Smooth muscle cell (in vitro differentiated cells): Measurements from ENCODE around the gene MT1B. TPM values are rescaled to one million over a fixed set of nuclear protein-coding genes. Genes with fewer than 3 reads are reported as not detected.

Source experiments
- DNase-seq: peaks from one replicate; lab custom pipeline; 2025; ENCODE audit not compliant: unreplicated experiment; lab: John Stamatoyannopoulos, UW
- H2AFZ ChIP-seq: fragments of 200-600 bp; sonication (generic); 2 replicates; pipeline ENCODE4 v1.6.0; 2016; ENCODE audit warnings: antibody characterized with exemption, low read depth, mild to moderate bottlenecking
- H3F3A ChIP-seq: fragments of 200-600 bp; sonication (generic); 2 replicates; pipeline ENCODE4 v1.6.0; 2017; ENCODE audit warnings: antibody characterized with exemption, low read depth
- H3K27ac ChIP-seq: fragments of 200-600 bp; sonication (generic); 2 replicates; pipeline ENCODE4 v1.5.1; 2016; ENCODE audit warnings: low read depth, mild to moderate bottlenecking
- H3K27me3 ChIP-seq: fragments of 200-600 bp; sonication (generic); 2 replicates; pipeline ENCODE4 v1.6.1; 2016; ENCODE audit warnings: low read depth, mild to moderate bottlenecking
- H3K36me3 ChIP-seq: fragments of 200-600 bp; sonication (generic); 2 replicates; pipeline ENCODE4 v1.5.1; 2016; ENCODE audit warnings: low read depth
- H3K4me1 ChIP-seq: fragments of 200-600 bp; sonication (generic); 2 replicates; pipeline ENCODE4 v1.5.1; 2016; ENCODE audit warnings: low read depth
- H3K4me2 ChIP-seq: fragments of 200-600 bp; sonication (generic); 2 replicates; pipeline ENCODE4 v1.6.0; 2016; ENCODE audit warnings: mild to moderate bottlenecking
- H3K4me3 ChIP-seq: fragments of 200-600 bp; sonication (generic); 2 replicates; pipeline ENCODE4 v1.5.1; 2016; ENCODE audit warnings: mild to moderate bottlenecking
- H3K79me2 ChIP-seq: fragments of 200-600 bp; sonication (generic); 2 replicates; pipeline ENCODE4 v1.6.0; 2016; ENCODE audit warnings: low read depth, mild to moderate bottlenecking
- H3K9ac ChIP-seq: fragments of 200-600 bp; sonication (generic); 2 replicates; pipeline ENCODE4 v1.6.0; 2016; ENCODE audit warnings: low read depth
- H3K9me3 ChIP-seq: fragments of 200-600 bp; sonication (generic); replicated peaks from 2 replicates; pipeline ENCODE4 v1.5.1; 2016; ENCODE audit warnings: low read depth
- H4K20me1 ChIP-seq: fragments of 200-600 bp; sonication (generic); 2 replicates; pipeline ENCODE4 v1.6.0; 2016; ENCODE audit warnings: low read depth
- WGBS: methylation state at CpG from one replicate; pipeline ENCODE4 v1.1.7; 2016; ENCODE audit warnings: low lambda C conversion rate; 5-methylcytosine and 5-hydroxymethylcytosine counted together
- polyA plus RNA-seq: library from polyadenylated mRNA; unstranded; fragments of >200 nt; fragmentation: Nextera tagmentation; extraction: Ambion mirVana; gene quantifications from 2 replicates; pipeline ENCODE4 v1.2.1, GENCODE V29; 2016
- total RNA-seq: library from RNA; depleted of rRNA; stranded (reverse); fragments of >200 nt; gene quantifications from 2 replicates; pipeline ENCODE4 v1.2.3, GENCODE V29; 2014
- TF ChIP-seq, protein P1 (sequence below): fragments of 200-600 bp; sonication (generic); IDR thresholded peaks from 2 replicates; pipeline ENCODE4 v1.5.1; 2017; ENCODE audit warnings: borderline replicate concordance, mild to moderate bottlenecking, antibody characterized with exemption; ENCODE audit not compliant: insufficient read depth, poor library complexity, severe bottlenecking

Gene MT1B
- total and polyA plus RNA-seq, 2 experiments from 2014 or later, result not detected

DNA sequence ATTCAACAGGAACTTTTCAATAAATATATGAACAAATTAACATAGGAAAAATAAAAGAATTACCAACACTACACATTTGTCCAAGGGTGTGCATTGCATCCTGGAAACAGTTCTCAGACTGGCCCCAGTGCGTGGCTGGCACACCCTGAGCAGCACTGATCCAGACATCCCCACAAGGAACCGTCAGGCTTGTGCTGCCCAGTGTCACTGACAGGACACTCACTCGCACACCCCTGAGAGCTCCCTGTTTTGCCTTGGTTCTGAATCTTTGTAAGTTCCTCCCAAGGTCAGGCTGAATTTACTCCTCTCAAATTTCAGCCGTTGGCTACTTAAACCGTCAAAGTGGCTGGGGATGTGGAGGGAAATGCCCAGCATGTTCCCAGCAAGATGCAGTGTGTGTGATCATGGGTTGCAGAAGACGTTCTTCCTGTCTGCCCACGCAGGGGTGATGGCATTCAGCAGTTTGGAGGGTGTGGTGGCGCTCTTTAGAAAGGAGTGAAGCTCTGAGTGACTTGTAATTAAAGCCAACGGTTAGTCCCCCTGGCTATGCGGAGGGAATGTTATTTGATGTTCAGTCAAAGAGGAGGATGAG is 41.6 kb upstream of the MT1B start:
- H3K4me1 ChIP-seq, result peaks cover 18% of the 10 kb centered on the region
- H3K79me2 ChIP-seq, result no peaks in the 10 kb centered on the region
- peak overlapping the region; percentile 57 for H3K4me3 ChIP-seq
- TF ChIP-seq, protein P1, sequence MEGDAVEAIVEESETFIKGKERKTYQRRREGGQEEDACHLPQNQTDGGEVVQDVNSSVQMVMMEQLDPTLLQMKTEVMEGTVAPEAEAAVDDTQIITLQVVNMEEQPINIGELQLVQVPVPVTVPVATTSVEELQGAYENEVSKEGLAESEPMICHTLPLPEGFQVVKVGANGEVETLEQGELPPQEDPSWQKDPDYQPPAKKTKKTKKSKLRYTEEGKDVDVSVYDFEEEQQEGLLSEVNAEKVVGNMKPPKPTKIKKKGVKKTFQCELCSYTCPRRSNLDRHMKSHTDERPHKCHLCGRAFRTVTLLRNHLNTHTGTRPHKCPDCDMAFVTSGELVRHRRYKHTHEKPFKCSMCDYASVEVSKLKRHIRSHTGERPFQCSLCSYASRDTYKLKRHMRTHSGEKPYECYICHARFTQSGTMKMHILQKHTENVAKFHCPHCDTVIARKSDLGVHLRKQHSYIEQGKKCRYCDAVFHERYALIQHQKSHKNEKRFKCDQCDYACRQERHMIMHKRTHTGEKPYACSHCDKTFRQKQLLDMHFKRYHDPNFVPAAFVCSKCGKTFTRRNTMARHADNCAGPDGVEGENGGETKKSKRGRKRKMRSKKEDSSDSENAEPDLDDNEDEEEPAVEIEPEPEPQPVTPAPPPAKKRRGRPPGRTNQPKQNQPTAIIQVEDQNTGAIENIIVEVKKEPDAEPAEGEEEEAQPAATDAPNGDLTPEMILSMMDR, result no peak
- H3K9me3 ChIP-seq, result no peaks in the 10 kb centered on the region
- WGBS, result 12% methylated on average over 10 of the region's 10 CpGs
- no peaks in the 10 kb centered on the region for H3K36me3 ChIP-seq
- no peaks in the 10 kb centered on the region for H3K27me3 ChIP-seq
- peak overlapping the region; percentile 88 for H3K4me2 ChIP-seq
- H3F3A ChIP-seq, result peaks cover 23% of the 10 kb centered on the region
- H3K27ac ChIP-seq, result peak overlapping the region; percentile 92
- DNase-seq, result no peak
- no peak overlapping the region for H2AFZ ChIP-seq
- H3K9ac ChIP-seq, result peak overlapping the region; percentile 53
- H4K20me1 ChIP-seq, result no peaks in the 10 kb centered on the region

DNA sequence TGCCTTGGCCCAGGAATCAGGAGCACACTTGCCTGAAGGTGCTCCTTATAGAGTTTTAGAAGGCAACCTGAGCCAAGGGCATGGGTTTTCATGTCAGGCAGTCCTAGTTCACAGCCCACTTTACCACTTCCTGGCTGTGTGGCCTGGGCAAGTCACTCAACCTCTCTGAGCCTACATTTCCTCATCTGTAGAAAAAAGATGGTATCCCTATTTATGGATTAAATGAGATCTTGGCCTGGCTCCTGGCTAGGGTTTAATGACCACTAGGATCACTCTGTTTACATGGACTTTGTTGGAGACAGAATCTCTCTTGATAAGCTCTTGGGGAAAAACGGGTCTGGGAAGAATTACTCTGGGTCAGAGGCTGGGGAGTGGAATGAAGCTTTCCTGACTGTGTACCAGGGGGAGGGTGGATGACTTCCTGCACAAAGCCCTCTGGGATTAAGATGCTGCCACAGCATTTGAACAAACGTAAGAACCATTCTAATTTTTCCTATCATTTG is 41.0 kb upstream of the MT1B start:
- Histone ChIP-seq H3K4me1 (peaks cover 18% of the 10 kb centered on the region), H3K9ac (peak overlapping the region; percentile 50), H4K20me1 (no peaks in the 10 kb centered on the region), H2AFZ (no peak overlapping the region), H3K27ac (peak overlapping the region; percentile 92), H3K79me2 (no peaks in the 10 kb centered on the region), H3K27me3 (no peaks in the 10 kb centered on the region), H3K4me2 (peak overlapping the region; percentile 88), H3K9me3 (no peaks in the 10 kb centered on the region), H3K36me3 (no peaks in the 10 kb centered on the region), H3F3A (peaks cover 23% of the 10 kb centered on the region), H3K4me3 (no peak overlapping the region)
- no peak for DNase-seq
- 18% methylated on average over 2 of the region's 2 CpGs for WGBS
- TF ChIP-seq, protein P1, result no peak

DNA sequence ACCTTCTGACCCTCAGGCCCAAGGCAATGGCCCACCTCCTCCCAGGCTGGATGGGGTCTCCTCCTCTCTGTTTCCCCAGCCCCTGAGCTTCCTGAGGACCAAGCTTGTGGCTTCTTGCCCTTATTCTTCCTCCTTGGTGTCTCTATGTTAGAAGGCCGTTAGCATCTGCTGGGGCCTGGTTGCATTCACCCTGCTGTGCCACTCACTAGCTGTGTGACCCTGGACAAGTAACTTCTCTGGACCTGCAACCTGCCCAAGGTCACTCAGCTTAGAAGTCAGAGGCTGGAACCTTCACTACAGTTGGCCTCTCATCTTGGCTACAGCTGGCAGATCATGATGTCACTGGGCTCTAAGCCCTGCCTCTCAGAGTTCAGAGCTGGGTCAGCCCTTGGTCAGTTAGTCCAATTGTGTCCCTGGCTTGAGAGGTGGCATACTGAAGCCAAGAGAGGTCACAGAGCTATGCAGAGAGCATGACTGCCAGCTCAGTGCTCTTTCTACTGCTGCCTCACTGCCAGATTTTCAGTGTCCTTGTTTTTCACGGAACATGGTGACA is 40.3 kb upstream of the MT1B start:
- TF ChIP-seq, protein P1, result no peak
- Histone ChIP-seq H3K27me3 (peaks cover 3% of the 10 kb centered on the region), H3K9ac (no peak overlapping the region), H3K79me2 (no peaks in the 10 kb centered on the region), H4K20me1 (no peaks in the 10 kb centered on the region), H3K27ac (peak overlapping the region; percentile 92), H3K9me3 (no peaks in the 10 kb centered on the region), H3K4me1 (peaks cover 18% of the 10 kb centered on the region), H3K4me2 (peak overlapping the region; percentile 88), H3K4me3 (no peak overlapping the region), H3K36me3 (no peaks in the 10 kb centered on the region), H2AFZ (no peak overlapping the region), H3F3A (peaks cover 23% of the 10 kb centered on the region)
- no peak for DNase-seq
- 83% methylated on average over 2 of the region's 2 CpGs for WGBS

DNA sequence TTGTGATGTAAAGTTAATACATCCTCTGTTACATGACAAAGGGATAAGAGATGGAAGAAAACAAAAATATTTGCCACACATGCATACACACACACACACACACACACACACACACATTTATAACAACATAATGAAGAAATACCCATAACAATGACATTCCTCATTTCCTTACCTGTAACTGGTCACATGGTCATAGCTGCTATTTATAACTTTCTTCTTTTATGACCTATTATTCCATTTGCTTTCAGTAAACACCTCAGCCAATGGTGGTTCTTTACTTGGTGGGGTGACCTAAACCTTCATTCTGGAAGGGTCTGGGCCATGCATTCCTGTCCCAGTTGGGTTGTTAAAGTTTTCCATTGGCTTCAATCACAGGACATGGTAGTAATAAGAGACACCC is 38.0 kb upstream of the MT1B start:
- peaks cover 26% of the 10 kb centered on the region for H3K27me3 ChIP-seq
- H3K9me3 ChIP-seq, result no peaks in the 10 kb centered on the region
- H3K4me3 ChIP-seq, result no peak overlapping the region
- H4K20me1 ChIP-seq, result no peaks in the 10 kb centered on the region
- H3K27ac ChIP-seq, result no peak overlapping the region
- H2AFZ ChIP-seq, result no peak overlapping the region
- no peak for DNase-seq
- TF ChIP-seq, protein P1, result no peak
- H3K79me2 ChIP-seq, result no peaks in the 10 kb centered on the region
- no peak overlapping the region for H3K9ac ChIP-seq
- H3F3A ChIP-seq, result peaks cover 14% of the 10 kb centered on the region
- H3K36me3 ChIP-seq, result no peaks in the 10 kb centered on the region
- no peak overlapping the region for H3K4me2 ChIP-seq
- peaks cover 15% of the 10 kb centered on the region for H3K4me1 ChIP-seq
